HL-60 (cell line): ENCODE results near the gene EEF1AKMT3.

Experiments
- DNase-seq, 2 experiments: peaks; one replicate each; pipeline ENCODE4 v3.0.0-alpha.2; 2010 to 2020; ENCODE audit warnings: low read depth in 1 of 2, low spot score in 1 of 2
- H3K27ac ChIP-seq: fragments of 250-450 bp; sonication (Bioruptor Pico); replicated peaks from 2 replicates; pipeline ENCODE4 v1.5.1; 2020; ENCODE audit warnings: mild to moderate bottlenecking, moderate library complexity
- H3K27me3 ChIP-seq: fragments of 250-450 bp; sonication (Bioruptor Pico); 2 replicates; pipeline ENCODE4 v1.5.1; 2021; ENCODE audit warnings: mild to moderate bottlenecking, moderate library complexity; ENCODE audit not compliant: insufficient read depth, poor library complexity, severe bottlenecking
- H3K4me3 ChIP-seq: replicated peaks from 2 replicates; pipeline ENCODE4 v1.5.1; 2011; ENCODE audit warnings: mild to moderate bottlenecking, control low read depth, low read length; ENCODE audit not compliant: insufficient read depth
- GABPA ChIP-seq: IDR thresholded peaks from 2 replicates; pipeline ENCODE4 v1.6.1; 2012; ENCODE audit warnings: low read depth
- POLR2AphosphoS5 ChIP-seq: IDR thresholded peaks from 2 replicates; pipeline ENCODE4 v1.6.1; 2012; ENCODE audit warnings: low read depth
- SPI1 ChIP-seq: IDR thresholded peaks from 2 replicates; pipeline ENCODE4 v1.6.1; 2012; ENCODE audit warnings: low read depth, mild to moderate bottlenecking, borderline replicate concordance
- TF ChIP-seq, protein P1 (sequence below): IDR thresholded peaks from one replicate; pipeline ENCODE4 v1.5.1; 2011; ENCODE audit warnings: low read length, control low read depth, inconsistent platforms; ENCODE audit not compliant: insufficient read depth
- TF ChIP-seq, protein P2 (sequence below): IDR thresholded peaks from 2 replicates; pipeline ENCODE4 v1.6.1; 2012; ENCODE audit warnings: low read depth; ENCODE audit not compliant: insufficient replicate concordance

EEF1AKMT3 gene

DNA sequence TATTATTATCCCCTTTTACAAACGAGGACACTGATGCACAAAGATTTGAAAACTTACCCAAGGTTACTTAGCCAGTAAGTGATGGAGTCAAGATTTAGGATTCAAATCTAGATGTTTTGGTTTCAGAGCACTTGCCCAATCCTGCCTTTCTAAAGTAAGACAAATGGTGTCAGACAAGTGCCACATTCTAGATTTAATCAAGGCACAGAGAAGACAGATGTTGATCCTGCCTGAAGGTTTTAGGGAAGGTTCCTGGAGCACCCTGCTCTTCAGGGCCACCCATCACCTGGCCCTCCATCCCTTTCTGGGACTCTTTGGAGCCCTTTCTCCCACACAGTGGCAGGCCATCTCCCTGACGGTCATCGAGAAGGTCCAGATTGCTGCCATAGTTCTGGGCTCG is 14.6 kb upstream of the EEF1AKMT3 start:
- H3K27me3 ChIP-seq = peaks cover 3% of the 10 kb centered on the region
- DNase-seq = no peak
- TF ChIP-seq POLR2AphosphoS5 (no peak), SPI1 (no peak), GABPA (no peak)
- TF ChIP-seq, protein P1, sequence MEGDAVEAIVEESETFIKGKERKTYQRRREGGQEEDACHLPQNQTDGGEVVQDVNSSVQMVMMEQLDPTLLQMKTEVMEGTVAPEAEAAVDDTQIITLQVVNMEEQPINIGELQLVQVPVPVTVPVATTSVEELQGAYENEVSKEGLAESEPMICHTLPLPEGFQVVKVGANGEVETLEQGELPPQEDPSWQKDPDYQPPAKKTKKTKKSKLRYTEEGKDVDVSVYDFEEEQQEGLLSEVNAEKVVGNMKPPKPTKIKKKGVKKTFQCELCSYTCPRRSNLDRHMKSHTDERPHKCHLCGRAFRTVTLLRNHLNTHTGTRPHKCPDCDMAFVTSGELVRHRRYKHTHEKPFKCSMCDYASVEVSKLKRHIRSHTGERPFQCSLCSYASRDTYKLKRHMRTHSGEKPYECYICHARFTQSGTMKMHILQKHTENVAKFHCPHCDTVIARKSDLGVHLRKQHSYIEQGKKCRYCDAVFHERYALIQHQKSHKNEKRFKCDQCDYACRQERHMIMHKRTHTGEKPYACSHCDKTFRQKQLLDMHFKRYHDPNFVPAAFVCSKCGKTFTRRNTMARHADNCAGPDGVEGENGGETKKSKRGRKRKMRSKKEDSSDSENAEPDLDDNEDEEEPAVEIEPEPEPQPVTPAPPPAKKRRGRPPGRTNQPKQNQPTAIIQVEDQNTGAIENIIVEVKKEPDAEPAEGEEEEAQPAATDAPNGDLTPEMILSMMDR = no peak
- TF ChIP-seq, protein P2, sequence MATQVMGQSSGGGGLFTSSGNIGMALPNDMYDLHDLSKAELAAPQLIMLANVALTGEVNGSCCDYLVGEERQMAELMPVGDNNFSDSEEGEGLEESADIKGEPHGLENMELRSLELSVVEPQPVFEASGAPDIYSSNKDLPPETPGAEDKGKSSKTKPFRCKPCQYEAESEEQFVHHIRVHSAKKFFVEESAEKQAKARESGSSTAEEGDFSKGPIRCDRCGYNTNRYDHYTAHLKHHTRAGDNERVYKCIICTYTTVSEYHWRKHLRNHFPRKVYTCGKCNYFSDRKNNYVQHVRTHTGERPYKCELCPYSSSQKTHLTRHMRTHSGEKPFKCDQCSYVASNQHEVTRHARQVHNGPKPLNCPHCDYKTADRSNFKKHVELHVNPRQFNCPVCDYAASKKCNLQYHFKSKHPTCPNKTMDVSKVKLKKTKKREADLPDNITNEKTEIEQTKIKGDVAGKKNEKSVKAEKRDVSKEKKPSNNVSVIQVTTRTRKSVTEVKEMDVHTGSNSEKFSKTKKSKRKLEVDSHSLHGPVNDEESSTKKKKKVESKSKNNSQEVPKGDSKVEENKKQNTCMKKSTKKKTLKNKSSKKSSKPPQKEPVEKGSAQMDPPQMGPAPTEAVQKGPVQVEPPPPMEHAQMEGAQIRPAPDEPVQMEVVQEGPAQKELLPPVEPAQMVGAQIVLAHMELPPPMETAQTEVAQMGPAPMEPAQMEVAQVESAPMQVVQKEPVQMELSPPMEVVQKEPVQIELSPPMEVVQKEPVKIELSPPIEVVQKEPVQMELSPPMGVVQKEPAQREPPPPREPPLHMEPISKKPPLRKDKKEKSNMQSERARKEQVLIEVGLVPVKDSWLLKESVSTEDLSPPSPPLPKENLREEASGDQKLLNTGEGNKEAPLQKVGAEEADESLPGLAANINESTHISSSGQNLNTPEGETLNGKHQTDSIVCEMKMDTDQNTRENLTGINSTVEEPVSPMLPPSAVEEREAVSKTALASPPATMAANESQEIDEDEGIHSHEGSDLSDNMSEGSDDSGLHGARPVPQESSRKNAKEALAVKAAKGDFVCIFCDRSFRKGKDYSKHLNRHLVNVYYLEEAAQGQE = no peak
- no peak overlapping the region for H3K27ac ChIP-seq
- no peak overlapping the region for H3K4me3 ChIP-seq

DNA sequence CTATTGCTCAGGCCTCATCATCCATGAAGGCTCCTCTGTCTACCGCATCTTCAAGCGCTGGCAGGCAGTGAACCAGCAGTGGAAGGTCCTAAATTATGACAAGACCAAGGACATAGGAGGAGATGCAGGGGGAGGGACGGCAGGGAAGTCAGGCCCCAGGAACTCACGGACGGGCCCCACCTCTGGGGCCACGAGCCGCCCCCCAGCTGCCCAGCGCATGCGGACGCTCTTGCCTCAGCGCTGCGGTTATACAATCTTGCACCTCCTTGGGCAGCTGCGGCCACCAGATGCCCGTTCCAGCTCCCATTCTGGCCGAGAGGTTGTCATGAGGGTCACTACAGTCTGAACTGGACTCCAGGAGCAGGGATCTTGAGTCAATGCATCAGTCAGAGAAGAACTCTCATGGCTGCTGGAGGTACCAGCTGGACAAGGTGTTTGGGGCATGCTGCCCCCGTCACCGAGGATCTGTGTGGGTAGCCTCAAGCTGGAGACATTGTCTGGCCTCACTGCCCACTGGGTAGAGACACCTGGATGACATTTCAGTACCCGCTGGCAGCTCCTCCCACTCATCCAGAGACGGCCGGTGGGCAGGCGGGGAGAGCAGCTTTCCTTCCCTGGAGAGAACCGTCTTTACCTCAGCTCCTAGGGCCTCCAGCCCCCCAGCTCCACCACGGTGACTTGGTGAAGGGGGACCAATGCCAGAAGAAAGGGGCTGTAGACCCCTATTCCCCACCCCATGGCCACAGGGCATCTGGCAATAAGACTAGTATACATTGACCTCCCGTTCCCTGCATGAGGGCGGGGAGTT is 13.7 kb upstream of the EEF1AKMT3 start:
- no peak for TF ChIP-seq SPI1
- TF ChIP-seq, protein P1 = no peak
- TF ChIP-seq GABPA = no peak
- TF ChIP-seq, protein P2 = no peak
- no peak for TF ChIP-seq POLR2AphosphoS5
- DNase-seq = no peak
- Histone ChIP-seq H3K27ac (no peak overlapping the region), H3K27me3 (peaks cover 3% of the 10 kb centered on the region), H3K4me3 (no peak overlapping the region)

DNA sequence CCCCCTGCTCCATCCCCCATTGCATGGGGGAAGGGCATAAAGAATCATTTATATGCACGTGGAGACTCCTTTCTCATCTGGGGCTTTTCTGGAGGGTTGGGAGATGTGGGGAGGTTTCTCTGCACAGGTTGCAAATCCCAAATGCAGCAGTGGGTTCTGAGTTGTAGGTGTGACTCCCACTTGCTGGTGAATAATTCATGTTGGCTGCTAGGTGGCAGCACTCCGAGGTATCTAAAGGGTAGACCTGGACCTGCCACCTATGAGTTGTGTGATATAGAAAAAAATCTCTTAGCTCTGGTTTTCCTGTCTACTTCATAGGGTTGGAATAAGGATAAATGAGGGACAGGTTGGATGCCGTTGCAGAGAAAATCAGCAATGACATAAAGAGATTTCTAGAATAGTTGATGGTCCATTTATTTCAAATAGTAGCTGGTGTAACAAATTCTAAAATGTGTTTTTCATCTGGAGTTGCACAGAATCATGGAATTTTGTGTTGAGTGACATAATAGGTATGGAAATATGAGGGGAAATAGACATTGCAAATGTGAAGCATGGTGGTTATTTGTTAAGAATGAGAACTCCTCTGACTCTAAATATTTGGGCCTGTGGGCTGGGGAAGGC is 12.9 kb upstream of the EEF1AKMT3 start:
- no peak overlapping the region for H3K27ac ChIP-seq
- no peak for DNase-seq

More for the DNA sequence above, 12.9 kb upstream of the EEF1AKMT3 start:
- H3K4me3 ChIP-seq = no peak overlapping the region
- peaks cover 5% of the 10 kb centered on the region for H3K27me3 ChIP-seq
- no peak for TF ChIP-seq POLR2AphosphoS5
- TF ChIP-seq, protein P1 = peak; percentile 22
